H1 (cell line): ENCODE measurements around the gene HERC4. TPM values are rescaled to one million over a fixed set of nuclear protein-coding genes. Genes with fewer than 3 reads are reported as not detected.

Experiments
- ASH2L ChIP-seq: fragments of 200-600, 300-600 bp; sonication (generic); IDR thresholded peaks from one replicate; pipeline ENCODE4 v1.7.1; 2017; ENCODE audit warnings: low read length
- ATF3 ChIP-seq: IDR thresholded peaks from 2 replicates; pipeline ENCODE4 v1.6.1; 2011; ENCODE audit warnings: low read depth, mild to moderate bottlenecking, low read length; ENCODE audit not compliant: insufficient read depth
- CHD1 ChIP-seq: IDR thresholded peaks from 2 replicates; pipeline ENCODE4 v1.6.1; 2012; ENCODE audit warnings: low read depth, low read length, improper control_type of control experiment
- EP300 ChIP-seq, 2 experiments: IDR thresholded peaks; 1 replicate in 1 of 2; 2 replicates in 1 of 2; pipeline ENCODE4 v1.6.1; 2011 to 2012; ENCODE audit warnings: low read depth in 2 of 2, low read length in 2 of 2, mild to moderate bottlenecking in 2 of 2, borderline replicate concordance in 1 of 2, inconsistent platforms in 1 of 2, moderate library complexity in 1 of 2
- HDAC2 ChIP-seq, 2 experiments: fragments of 300-600 bp in 1 of 2; sonication (generic) in 1 of 2; IDR thresholded peaks; 2 replicates each; pipeline ENCODE4 v1.6.1; 2011 to 2012; ENCODE audit warnings: low read depth in 2 of 2, low read length in 2 of 2, mild to moderate bottlenecking in 2 of 2, moderate library complexity in 2 of 2, borderline replicate concordance in 1 of 2, inconsistent platforms in 1 of 2
- HDAC6 ChIP-seq: IDR thresholded peaks from one replicate; pipeline ENCODE4 v1.7.1; 2012; ENCODE audit warnings: low read depth, mild to moderate bottlenecking, inconsistent platforms, low read length, moderate library complexity
- SIX5 ChIP-seq: IDR thresholded peaks from 2 replicates; pipeline ENCODE4 v1.6.1; 2011; ENCODE audit warnings: mild to moderate bottlenecking, low read depth, low read length
- SRF ChIP-seq: IDR thresholded peaks from 2 replicates; pipeline ENCODE4 v1.6.1; 2011; ENCODE audit warnings: mild to moderate bottlenecking, low read depth, low read length, moderate library complexity
- polyA plus RNA-seq, 7 experiments: library from polyadenylated mRNA; depleted of rRNA in 3 of 7; stranded (reverse) in 5 of 7; unstranded in 2 of 7; fragments of >200 nt in 5 of 7; fragments of 200-250 nt in 2 of 7; gene quantifications; 1 replicate in 5 of 7; 2 replicates in 1 of 7; 4 replicates in 1 of 7; pipeline versions ENCODE4 v1.2.1 to v1.2.3, GENCODE V29; 2011 to 2013; ENCODE audit warnings: missing spikeins in 2 of 7, mixed read lengths in 2 of 7
- total RNA-seq: library from RNA; stranded (reverse); fragmentation: NEBNext Ultra II Directional; extraction: Animal tissue kit (Norgen Biotek cat#: 25700); gene quantifications from 2 replicates; pipeline ENCODE4 v1.2.1, GENCODE V29; 2021
- TF ChIP-seq, protein P1 (sequence below): IDR thresholded peaks from 2 replicates; pipeline ENCODE4 v1.6.1; 2012; ENCODE audit warnings: low read length, inconsistent platforms

HERC4 gene
- total and polyA plus RNA-seq, 2 of the 8 experiments (the other 6 are each of a cell fraction or from before 2014, with no cell fraction given), result 7.5 to 44.0 TPM

DNA sequence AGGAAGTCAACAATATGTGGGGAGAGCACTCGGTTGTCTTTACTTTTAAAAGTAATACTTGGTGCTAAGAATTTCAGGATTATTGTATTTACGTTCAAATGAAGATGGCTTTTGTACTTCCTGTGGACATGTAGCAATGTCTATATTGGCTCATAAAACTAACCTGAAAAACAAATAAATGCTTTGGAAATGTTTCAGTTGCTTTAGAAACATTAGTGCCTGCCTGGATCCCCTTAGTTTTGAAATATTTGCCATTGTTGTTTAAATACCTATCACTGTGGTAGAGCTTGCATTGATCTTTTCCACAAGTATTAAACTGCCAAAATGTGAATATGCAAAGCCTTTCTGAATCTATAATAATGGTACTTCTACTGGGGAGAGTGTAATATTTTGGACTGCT lies 157.9 kb downstream of the HERC4 start (continued):
- TF ChIP-seq HDAC2 (IDR thresholded peaks at IDR 0.05; ENCODE audit: borderline replicate concordance in 1 of 2, low read depth in 2 of 2, low read length in 2 of 2), result no peak
- no peak for TF ChIP-seq HDAC6
- TF ChIP-seq SIX5, result no peak
- TF ChIP-seq, protein P1, sequence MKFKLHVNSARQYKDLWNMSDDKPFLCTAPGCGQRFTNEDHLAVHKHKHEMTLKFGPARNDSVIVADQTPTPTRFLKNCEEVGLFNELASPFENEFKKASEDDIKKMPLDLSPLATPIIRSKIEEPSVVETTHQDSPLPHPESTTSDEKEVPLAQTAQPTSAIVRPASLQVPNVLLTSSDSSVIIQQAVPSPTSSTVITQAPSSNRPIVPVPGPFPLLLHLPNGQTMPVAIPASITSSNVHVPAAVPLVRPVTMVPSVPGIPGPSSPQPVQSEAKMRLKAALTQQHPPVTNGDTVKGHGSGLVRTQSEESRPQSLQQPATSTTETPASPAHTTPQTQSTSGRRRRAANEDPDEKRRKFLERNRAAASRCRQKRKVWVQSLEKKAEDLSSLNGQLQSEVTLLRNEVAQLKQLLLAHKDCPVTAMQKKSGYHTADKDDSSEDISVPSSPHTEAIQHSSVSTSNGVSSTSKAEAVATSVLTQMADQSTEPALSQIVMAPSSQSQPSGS, result no peak
- no peak for TF ChIP-seq ATF3
- TF ChIP-seq EP300 (IDR thresholded peaks at IDR 0.05; ENCODE audit: borderline replicate concordance in 1 of 2, low read depth in 2 of 2, low read length in 2 of 2), result no peak
- TF ChIP-seq SRF, result no peak
- no peak for TF ChIP-seq CHD1
- no peak for TF ChIP-seq ASH2L
